Left renal cortex interstitium (tissue), 4 donors: ENCODE measurements around the gene LRRC61. TPM values are rescaled to one million over a fixed set of nuclear protein-coding genes. Genes with fewer than 3 reads are reported as not detected.

Experiments
- DNase-seq, 4 donors: peaks; one replicate each; pipeline ENCODE4 v3.0.0-alpha.2; 2013; ENCODE audit warnings: low read depth in 4 of 4, low spot score in 2 of 4, missing footprints in 1 of 4
- polyA plus RNA-seq, 4 donors: library from polyadenylated mRNA; unstranded; fragments of 120-200 nt; gene quantifications; one replicate each; pipeline ENCODE4 v1.2.1, GENCODE V29; 2013; ENCODE audit not compliant: insufficient read length in 4 of 4

The LRRC61 gene
- polyA plus RNA-seq, 4 donors: 20.8 to 35.5 (median 29.0) TPM

DNA sequence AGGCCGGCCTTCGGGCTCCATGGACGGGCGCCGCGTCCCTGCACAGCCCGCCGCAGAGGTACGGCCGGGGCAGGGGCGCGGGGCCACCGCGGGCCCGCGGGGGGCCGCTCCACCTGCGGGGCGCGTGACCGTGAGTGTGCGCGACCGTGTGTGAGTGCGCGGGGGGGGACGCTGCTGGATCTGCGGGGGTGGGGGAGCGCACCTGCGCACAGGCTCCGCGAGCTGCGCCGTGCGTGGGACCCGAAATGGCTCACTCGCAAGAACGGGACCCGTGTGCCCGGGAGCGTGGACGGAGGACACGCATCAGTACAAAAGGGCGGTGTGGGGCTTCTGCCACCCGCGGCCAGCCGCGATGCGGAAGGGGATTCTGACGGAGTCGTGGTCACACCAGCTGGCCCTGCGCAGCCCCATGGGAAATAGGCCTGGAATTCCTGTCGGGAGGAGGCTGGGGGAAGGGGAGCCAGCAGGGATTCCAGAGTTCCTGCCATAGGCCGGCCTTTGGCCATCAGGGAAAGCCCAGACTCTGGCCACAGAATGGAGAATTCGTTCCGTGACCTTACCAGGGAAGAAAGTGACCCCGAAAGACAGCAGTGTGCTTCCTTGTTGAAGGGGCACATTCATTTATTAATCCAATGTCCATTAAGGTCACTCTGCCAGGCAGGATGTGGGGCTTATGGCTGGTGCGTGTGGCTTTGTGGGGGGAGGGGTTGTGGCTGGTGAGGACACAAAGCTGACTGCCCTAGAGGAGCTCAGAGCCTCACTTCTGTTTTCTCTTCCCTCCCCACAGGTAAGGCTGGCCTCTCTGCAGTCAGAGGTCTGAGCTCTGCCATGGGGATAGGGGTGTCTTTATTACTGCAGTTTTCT is 46.0 kb downstream of the LRRC61 start:
- peak in 1 of 4 donors; percentile 67 for DNase-seq

- no peak for DNase-seq
Observed at GRCh38 chr7:150369748-150370501, 46.8 kb downstream of the LRRC61 start.

DNA sequence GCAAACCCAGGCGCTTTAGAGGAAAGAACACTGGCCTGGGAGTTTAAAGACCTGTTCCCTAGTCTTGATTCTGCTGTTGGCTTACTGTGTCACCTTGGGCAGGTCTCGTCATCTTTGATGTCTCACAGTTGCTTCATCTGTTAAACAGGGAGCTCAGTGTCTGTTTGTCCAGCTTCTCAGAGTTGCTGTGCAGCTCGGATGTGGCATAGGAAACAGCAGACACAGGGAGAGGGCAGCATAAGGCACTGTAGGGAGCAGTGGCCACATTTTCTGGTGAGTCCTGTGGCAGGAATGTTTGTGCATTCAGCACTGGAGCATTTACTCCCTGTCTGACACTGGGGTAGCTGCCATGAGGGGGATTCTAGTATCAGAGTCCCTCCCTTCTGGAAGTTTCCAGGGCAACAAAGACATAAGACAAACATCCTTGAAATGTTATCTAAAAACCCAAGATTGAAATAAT is 47.5 kb downstream of the LRRC61 start:
- no peak for DNase-seq

GRCh38 chr7:150371131-150371995 is 48.2 kb downstream of the LRRC61 start:
- DNase-seq: no peak

GRCh38 chr7:150371996-150372270 is 48.8 kb downstream of the LRRC61 start:
- no peak for DNase-seq

GRCh38 chr7:150372271-150373048 is 49.3 kb downstream of the LRRC61 start:
- DNase-seq: no peak

DNA sequence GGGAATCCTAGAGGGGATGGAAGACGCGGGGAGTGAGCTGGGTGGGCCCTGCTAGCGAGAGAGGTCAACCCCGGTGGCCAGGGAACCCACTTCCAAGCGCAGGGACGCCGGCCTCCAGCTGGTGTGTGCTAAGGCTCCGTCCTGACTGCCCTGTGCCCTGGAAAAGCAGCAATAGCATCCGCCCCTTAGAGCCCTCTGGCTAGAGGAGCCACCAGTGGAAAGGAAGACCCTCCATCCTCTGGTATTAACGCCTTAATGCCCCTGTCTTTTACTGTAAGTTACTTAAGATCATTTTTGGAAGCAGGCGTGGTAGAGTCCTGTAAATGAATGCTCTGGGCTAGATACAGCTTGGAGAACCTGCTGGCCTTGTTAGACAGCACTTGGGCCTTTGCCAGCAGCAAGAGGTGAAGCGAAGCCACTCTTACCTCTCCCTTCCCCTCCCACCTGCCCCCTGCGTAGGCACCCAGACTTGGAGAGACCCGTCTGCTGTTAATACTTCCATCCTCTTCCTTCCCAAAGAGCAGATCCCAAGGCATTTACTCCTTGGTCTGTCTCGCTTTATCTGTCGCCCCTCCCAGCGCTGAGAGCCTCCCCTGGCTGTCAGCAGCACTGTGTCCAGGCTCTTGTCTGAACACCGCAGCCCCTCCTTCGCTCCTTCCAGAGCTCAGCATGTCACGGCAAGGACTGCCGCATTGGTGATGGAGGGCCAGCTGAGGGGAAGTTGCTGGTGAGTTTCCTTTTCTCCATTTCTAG is 50.1 kb downstream of the LRRC61 start:
- DNase-seq: no peak

DNA sequence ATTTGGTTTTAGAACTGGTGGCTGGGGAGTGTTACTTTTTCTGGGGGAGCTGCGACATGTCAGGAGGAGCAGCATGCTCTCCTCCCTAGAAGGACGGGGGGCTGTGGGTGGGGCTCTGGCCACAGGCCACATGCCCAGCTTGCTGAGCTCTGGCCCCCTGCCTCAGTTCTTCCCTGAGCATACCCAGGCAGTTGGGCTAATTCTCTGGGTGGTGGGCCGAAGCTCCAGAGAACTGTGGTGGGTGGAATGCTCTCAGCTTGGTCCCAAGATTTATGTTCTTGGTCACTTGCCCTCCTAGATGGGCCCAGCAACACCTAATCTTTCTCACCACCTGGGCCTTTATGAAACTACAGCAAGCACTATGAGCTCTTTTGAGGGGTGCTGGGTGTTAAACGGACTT is 50.9 kb downstream of the LRRC61 start:
- DNase-seq: no peak

DNA sequence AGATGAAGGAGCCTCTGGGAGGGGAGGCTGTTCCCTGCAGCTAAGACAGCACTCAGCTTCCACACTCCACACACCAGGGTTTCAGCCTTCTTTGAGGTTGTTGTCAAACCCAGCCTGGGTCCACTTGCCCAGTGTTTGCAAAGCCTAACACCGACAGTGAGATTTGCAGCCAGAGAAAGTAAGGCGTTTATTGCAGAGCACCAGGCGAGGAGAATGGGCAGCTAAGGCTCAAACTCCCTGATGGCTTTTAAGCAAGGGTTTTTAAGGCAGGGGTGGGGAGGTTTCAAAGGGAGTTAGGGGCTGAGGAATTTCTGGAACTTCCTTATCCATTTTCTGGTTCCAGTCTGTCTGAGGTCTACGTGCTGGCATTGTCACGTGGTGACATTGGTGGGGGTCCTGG is 51.3 kb downstream of the LRRC61 start:
- no peak for DNase-seq

DNA sequence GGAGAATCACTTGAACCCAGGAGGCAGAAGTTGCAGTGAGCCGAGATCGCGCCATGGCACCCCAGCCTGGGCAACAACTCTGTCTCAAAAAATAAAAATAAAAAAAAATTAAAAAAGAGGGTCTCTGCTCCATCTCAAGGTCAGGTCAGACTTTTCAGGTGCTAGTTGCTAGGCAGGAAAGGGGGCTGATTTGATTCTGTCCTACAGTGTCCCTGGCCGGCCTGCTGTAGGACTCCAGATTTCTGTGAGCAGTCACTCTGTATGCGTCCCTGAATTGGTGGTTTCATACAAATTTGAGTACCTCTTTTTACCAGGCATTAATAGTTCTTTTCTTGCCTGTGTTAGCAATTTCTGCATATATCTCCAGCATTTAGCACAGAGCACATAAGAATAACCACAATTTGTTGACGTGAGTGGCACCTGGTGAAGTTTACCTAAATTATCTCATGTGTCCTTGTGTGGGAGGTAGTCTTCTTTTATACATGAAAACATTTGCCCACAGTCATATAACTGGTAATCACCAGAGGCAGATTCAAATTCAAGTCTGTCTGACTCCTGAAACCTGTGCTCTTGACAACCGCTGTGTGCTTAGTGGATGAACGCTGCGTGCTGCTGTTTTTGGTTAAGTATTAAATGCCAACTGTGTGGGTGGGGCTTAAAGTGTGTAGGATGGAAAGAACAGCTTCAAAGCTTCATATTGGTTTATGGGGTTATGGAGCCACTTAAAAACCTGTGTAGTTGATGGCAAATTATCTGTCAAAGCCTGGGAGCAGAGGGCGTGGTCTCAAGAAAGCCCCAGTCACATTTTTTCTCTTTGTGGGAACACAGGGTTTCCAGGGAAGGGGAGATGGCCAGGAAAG is 52.7 kb downstream of the LRRC61 start:
- no peak for DNase-seq

DNA sequence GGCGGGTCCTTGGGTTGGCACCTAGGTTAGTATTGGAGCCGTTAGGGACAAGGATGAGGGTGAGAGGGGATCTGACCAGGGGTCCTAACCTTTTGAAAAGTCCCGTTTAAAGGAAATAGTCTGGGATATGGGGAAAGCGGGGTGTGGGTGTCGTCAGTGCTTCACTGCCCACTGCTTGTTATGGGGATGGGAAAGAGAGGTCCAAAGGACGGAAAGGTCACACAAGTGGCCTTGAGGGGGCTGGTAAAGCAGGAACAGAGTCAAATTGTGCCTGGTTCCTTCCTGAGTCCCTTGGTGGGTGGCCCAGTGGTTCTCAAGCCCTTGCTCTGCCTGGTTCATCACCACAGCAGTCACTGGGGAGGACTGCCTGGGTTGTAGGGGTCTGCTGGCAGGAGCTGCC is 53.4 kb downstream of the LRRC61 start:
- no peak for DNase-seq

GRCh38 chr7:150377196-150377595 is 54.0 kb downstream of the LRRC61 start:
- no peak for DNase-seq

DNA sequence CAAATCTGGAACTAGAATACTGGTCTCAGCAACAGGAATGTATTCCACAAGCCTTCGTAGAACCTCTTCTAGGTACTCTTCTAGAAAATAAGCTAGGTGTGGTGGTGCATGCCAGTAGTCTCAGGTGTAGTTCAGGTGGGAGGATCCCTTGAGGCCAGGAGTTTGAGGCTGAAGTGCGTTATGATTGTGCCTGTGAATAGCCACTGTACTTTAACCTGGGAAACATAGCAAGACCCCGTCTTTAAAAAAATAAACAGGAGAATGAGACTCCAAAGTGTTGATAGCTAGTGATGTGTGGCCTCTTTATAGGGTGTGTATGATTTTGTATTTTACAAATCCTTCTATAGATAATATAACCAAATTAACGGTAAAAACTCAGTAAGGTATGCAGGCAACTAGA is 54.5 kb downstream of the LRRC61 start:
- DNase-seq: no peak

DNA sequence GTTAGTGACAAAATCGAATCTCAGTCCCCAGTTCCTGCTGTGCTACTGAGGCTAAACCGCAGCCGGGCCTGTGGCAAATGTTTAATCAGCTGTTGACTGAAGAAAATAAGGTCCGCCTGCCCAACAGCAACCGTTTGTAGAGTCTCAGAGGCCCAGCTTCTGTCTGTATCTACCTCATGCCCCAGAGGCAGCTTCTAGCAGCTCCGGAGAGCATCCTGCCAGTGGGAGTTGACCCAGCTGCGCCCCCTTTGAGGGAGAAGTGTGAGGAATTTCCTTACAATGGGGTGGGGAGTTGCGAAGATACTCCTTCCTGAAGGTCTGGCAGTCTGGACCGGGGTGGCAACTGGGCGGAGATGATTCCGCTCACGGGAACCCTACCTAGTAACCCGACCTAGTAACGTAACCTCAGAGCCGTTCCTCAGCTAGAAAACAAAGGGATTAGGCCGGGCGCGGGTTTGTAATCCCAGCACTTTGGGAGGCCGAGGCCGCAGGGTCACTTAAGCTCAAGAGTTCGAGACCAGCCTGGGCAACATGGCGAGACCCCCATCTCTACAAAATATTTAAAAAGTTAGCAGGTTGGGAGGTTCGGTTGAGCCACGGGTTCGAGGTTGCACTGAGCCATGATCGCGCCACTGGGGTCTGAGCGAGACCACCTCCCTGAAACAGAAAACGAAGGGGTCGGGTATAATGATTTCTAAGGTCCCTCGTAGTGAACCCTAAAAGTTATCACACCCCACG is 55.1 kb downstream of the LRRC61 start:
- DNase-seq: peak in 1 of 4 donors; percentile 66

DNA sequence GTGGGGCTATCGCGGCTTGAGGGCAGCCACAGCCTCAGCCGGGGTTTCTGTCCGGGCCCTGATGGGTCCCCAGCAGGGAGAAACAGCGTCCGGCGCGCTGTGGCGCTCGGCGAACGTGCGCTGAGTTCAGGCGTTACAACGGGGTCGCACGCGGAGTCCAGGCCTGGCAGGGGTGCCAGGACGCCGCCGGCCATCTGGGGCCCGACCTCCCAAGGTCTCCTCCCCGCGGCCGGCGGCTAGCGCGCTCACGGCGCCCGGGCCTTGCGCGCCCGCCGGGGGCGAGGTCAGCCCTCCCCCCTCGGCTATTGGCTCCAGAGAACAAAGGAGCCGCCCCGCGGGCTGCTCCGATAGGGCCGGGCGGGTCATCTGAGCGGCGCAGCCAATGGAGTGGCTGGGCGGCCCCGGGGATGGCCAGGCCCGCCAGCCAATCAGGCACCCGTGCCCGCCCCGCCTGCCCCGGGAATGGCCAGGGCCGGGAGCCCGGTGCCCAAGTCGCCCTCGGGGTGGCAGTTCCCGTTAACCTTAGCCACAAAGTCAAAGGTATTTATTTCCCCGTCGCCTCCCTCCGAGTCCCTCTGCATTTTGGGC is 55.8 kb downstream of the LRRC61 start, which contains the start of gene ZNF775:
Gene ZNF775, plus strand, starts transcription at position 478 of the 588 bp plus-strand sequence. CDS start 9,141 bp downstream, outside the sequence.
- peak in 3 of 4 donors; percentile 85 to 89 (median 86) for DNase-seq

- no peak for DNase-seq
Observed at GRCh38 chr7:150379441-150380379, 56.6 kb downstream of the LRRC61 start.
